Measurements from ENCODE around the gene PIAS1. TPM values are rescaled to one million over a fixed set of nuclear protein-coding genes. Genes with fewer than 3 reads are reported as not detected.

The PIAS1 gene
- total and polyA plus RNA-seq, 9 of the 15 experiments (the other 6 are each of a cell fraction or from before 2014, with no cell fraction given), result 18.0 to 59.1 (median 28.5) TPM

- TF ChIP-seq CEBPG (CRISPR knock-in tag; IDR thresholded peaks at IDR 0.05) (no peak), CEBPG (tag; conservative IDR thresholded peaks at IDR 0.05 in 1 of 2, IDR thresholded peaks at IDR 0.05 in 1 of 2) (no peak), CC2D1A (IDR thresholded peaks at IDR 0.05) (no peak), MCM5 (IDR thresholded peaks at IDR 0.05; ENCODE audit: low read depth) (no peak), MCM3 (IDR thresholded peaks at IDR 0.05) (no peak), XRCC4 (IDR thresholded peaks at IDR 0.05; ENCODE audit: extremely low read depth, insufficient read depth, insufficient read length) (no peak), MED1 (CRISPR knock-in tag; IDR thresholded peaks at IDR 0.05; ENCODE audit: borderline replicate concordance) (no peak), THRAP3 (IDR thresholded peaks at IDR 0.05; ENCODE audit: borderline replicate concordance) (no peak), ZNF140 (CRISPR knock-in tag; IDR thresholded peaks at IDR 0.05) (no peak), CEBPZ (IDR thresholded peaks at IDR 0.05; ENCODE audit: borderline replicate concordance, low read depth, low read length) (no peak), ZNF780A (CRISPR knock-in tag; IDR thresholded peaks at IDR 0.05) (no peak), NRF1 (conservative IDR thresholded peaks at IDR 0.05 in 1 of 2, IDR thresholded peaks at IDR 0.05 in 1 of 2) (no peak), HNRNPH1 (optimal IDR thresholded peaks at IDR 0.05; ENCODE audit: low read depth, low read length) (no peak), DMBX1 (CRISPR knock-in tag; IDR thresholded peaks at IDR 0.05; ENCODE audit: borderline replicate concordance) (no peak), ZBTB43 (CRISPR knock-in tag; IDR thresholded peaks at IDR 0.05) (no peak), ZNF165 (CRISPR knock-in tag; IDR thresholded peaks at IDR 0.05; ENCODE audit: borderline replicate concordance) (no peak), GTF2B (IDR thresholded peaks at IDR 0.05; ENCODE audit: extremely low read depth, insufficient read length) (no peak), ZNF696 (CRISPR knock-in tag; conservative IDR thresholded peaks at IDR 0.05) (no peak), PML (IDR thresholded peaks at IDR 0.05; ENCODE audit: low read length) (no peak)
- TF ChIP-seq, protein P1, sequence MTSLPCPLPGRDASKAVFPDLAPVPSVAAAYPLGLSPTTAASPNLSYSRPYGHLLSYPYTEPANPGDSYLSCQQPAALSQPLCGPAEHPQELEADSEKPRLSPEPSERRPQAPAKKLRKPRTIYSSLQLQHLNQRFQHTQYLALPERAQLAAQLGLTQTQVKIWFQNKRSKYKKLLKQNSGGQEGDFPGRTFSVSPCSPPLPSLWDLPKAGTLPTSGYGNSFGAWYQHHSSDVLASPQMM (CRISPR knock-in tag; IDR thresholded peaks at IDR 0.05), result no peak
- TF ChIP-seq, protein P2, sequence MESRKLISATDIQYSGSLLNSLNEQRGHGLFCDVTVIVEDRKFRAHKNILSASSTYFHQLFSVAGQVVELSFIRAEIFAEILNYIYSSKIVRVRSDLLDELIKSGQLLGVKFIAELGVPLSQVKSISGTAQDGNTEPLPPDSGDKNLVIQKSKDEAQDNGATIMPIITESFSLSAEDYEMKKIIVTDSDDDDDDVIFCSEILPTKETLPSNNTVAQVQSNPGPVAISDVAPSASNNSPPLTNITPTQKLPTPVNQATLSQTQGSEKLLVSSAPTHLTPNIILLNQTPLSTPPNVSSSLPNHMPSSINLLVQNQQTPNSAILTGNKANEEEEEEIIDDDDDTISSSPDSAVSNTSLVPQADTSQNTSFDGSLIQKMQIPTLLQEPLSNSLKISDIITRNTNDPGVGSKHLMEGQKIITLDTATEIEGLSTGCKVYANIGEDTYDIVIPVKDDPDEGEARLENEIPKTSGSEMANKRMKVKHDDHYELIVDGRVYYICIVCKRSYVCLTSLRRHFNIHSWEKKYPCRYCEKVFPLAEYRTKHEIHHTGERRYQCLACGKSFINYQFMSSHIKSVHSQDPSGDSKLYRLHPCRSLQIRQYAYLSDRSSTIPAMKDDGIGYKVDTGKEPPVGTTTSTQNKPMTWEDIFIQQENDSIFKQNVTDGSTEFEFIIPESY (CRISPR knock-in tag; IDR thresholded peaks at IDR 0.05), result peak; percentile 99
Observed at GRCh38 chr15:68210821-68211655, 156.9 kb downstream of the PIAS1 start (continued).

Data from K562 (cell line).